Left ventricle myocardium superior (tissue), 1 donor: ENCODE results near the gene DSCAM. TPM values are rescaled to one million over a fixed set of nuclear protein-coding genes. Genes with fewer than 3 reads are reported as not detected.
"Not testable (repeated sequence)": the region's sequence is repeated elsewhere in the genome, so short reads cannot be mapped to it uniquely, and the experiment has no call there.

Experiments used
- ATAC-seq: fragments of 200-7000 bp; cut with Tn5 transposase; one replicate; pipeline ENCODE4 v1.9.1; 2020; ENCODE audit warnings: mild to moderate bottlenecking, moderate library complexity
- DNase-seq: peaks from one replicate; pipeline ENCODE4 v3.0.0-alpha.2; 2020
- intact Hi-C: fragments of 100-400 bp; cut with micrococcal nuclease; formaldehyde crosslinking; loops from one replicate; pipeline ENCODE4 v1.11.0; 2022
- total RNA-seq: library from RNA; stranded (reverse); fragmentation: NEBNext Ultra II Directional; extraction: Animal tissue kit (Norgen Biotek cat#: 25700); gene quantifications from one replicate; pipeline ENCODE4 v1.2.1, GENCODE V29; 2021
- donor health status: DM: no; HTN: yes; CAD: no; lungs with severe emphysema.

DSCAM gene
- total RNA-seq, 1 donor from 2014 or later, result not detected

DNA sequence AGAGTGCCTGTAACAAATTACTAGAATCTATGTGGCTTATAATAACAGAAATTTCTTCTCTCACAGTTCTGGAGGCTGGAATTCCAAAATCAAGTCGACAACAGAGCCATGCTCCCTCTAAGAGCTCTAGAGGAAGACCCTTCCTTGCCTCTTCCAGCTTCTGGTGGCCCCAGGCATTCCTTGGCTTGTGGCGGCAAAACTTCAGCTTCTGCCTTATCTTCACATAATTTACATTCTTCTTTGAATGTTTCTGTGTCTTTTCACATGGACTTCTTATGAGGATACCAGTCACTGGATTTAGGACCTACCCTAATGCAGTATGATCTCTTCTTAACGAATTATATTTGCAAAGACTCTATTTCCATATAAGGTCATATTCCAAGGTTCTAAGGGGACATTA lies 655.3 kb downstream of the DSCAM start:
- ATAC-seq (no peak), DNase-seq (no peak)
- intact Hi-C loops, result no loop called here

GRCh38 chr21:40191196-40191595 lies 655.8 kb downstream of the DSCAM start:
- intact Hi-C loops, result no loop called here
- DNase-seq, result no peak
- ATAC-seq, result no peak

DNA sequence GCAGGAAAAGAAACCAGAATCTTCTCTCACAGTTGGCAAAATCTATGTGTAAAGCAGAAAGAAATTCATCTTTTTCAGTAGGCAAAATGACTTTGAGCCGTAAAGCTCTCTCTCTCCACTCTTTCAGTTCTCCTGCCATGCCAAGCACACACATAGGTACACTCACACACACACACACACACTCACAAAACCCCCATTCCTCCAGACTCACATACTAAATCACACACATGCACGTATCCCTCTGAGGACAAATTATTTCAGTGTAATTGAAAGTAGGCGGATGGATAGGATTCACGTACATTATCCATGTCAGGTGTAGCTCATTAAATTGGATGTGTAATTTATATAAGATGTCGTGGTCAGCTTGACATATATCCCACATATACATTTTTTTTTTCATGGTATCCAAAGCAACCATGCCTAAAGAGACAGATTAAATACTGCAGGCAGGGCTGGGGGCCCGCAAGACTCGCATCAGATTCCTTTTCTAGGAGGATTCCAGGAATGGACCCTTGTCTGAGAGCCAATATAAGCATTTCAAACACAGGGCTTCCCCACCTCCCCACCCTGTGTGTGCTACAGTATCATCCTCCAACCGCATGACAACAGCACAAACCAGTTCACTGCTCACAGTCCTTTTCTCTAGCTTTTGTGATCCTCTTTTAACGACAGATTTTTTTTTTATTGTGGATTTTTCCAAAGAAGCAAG lies 658.9 kb downstream of the DSCAM start:
- no peak for DNase-seq
- intact Hi-C loops, result no loop called here
- no peak for ATAC-seq

DNA sequence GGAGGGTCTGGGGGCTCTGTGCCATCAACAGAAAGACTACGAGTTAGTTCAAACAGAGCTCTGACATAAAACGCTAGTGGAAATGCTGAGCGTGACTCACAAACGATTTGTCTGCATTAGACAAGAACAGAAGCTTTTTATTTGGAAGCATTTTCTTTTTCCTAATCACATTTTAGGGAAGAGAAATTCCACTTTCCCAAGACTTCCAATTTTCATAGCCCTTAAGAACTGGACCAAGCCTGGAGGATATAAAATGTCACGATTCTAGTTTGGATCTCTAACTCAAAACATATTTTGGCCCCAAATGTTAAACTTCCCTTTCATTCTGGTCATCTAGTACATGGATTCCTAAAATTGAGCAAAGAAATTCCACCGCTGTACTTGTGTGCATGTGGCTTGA lies 659.7 kb downstream of the DSCAM start:
- intact Hi-C loops, result no loop called here
- ATAC-seq, result no peak
- no peak for DNase-seq

GRCh38 chr21:40186045-40186444 lies 660.9 kb downstream of the DSCAM start:
- intact Hi-C loops, result no loop called here
- ATAC-seq, result no peak

GRCh38 chr21:40185208-40185607 lies 661.8 kb downstream of the DSCAM start:
- ATAC-seq, result no peak
- no peak for DNase-seq
- intact Hi-C loops, result no loop called here

More at GRCh38 chr21:40186045-40186444, 660.9 kb downstream of the DSCAM start:
- DNase-seq, result no peak

DNA sequence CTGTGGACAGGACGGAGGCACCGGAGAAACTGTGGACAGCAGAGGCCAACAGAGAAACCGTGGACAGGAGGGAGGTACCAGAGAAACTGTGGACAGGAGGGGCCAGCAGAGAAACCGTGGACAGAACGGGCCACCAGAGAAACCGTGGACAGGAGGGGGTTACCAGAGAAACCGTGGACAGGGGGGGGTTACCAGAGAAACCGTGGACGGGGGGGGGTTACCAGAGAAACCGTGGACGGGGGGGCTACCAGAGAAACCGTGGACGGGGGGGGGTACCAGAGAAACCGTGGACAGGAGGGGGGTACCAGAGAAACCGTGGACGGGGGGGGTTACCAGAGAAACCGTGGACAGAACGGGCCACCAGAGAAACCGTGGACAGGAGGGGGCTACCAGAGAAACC lies 664.5 kb downstream of the DSCAM start:
- DNase-seq, intact Hi-C loops, ATAC-seq: not testable (repeated sequence)

- DNase-seq (no peak), ATAC-seq (no peak)
- intact Hi-C loops, result loop anchor here (10.0 kb wide), 1 partner anchor 56 kb away; no protein-coding TSS in a partner anchor
Measured at GRCh38 chr21:40179166-40179565, 667.8 kb downstream of the DSCAM start.

DNA sequence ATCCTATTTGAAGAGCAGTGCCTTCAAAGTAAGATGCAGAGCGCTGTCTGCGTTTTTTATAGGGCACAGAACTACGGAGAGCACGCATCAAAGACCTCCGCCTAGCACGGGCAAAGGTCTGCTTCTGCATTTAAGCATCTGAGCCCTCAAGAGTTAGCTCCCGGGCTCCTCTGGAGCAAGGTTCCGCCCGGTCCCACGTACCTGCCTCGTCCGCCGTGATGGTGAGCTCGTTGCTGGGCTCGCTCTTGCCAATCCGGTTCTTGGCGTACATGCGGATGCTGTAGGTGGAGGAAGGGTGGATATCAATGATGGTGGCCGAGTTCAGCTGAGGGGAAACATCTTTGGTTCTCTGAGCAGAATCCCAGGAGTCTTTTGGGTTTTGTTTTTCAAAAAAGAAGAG lies 668.2 kb downstream of the DSCAM start:
- intact Hi-C loops, result loop anchor here (10.0 kb wide), 1 partner anchor 56 kb away; no protein-coding TSS in a partner anchor
- DNase-seq (no peak), ATAC-seq (no peak)

DNA sequence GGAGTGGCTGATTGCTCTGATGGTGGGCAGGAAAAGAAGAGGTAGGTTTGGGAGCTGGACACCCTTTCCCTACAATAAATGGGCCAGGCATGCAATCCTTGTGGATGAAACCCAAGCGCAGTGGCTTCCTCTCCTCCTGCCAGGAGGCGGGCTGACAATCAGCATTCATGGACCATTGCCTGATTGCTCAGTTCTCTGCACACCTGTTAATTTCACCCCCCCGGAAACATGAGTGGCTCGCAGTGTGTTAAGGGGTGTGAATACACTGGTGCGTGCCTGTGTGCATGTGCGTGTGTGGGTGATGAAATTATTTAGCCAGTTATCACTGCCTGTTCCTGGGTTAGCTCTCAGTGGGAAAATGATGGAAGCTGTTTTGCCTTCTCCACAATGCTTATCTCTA lies 669.0 kb downstream of the DSCAM start:
- intact Hi-C loops, result loop anchor here (10.0 kb wide), 1 partner anchor 57 kb away; no protein-coding TSS in a partner anchor
- DNase-seq (no peak), ATAC-seq (no peak)

DNA sequence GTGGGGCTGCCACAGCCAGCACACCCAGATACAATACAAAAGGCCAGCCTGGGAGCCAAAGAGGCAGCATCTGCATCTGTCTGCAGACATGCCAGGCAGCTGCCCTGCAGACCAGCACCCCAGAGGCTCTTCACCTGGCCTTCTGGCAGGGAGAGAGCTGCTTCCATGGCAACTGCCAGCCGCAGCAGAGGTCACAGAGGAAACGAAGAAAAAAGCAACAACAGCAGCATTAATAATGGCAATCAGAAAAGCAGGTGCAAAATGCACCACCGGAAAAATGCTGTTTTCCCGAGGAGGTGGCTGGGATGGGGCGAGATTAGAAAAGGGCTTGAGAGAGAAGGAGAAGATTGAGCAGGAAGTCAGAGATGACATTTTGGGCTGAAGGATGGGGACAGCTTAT lies 670.2 kb downstream of the DSCAM start:
- no peak for DNase-seq
- intact Hi-C loops, result loop anchor here (10.0 kb wide), 1 partner anchor 58 kb away; no protein-coding TSS in a partner anchor
- ATAC-seq, result no peak

DNA sequence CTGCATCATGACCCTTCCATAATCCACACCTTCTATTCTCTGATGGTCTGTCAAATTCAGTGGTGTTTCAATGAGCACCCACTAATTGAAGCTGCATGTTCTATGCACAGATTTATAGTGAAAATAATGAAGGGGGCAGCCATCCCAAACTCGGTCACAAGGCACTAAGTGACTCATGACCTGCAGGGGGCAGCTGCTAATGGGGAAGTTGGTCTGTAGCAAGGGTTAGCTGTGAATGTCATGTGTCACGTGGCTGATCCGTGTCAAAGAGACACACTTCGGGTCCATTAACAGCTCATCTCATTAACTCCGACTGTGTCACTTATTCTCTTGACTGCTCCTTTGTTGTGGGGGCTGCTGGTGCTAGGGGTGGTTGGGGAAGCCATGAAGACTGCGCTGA lies 673.1 kb downstream of the DSCAM start:
- intact Hi-C loops, result loop anchor here (10.0 kb wide), 1 partner anchor 61 kb away; no protein-coding TSS in a partner anchor
- ATAC-seq (no peak), DNase-seq (no peak)

GRCh38 chr21:40169971-40170370 lies 677.0 kb downstream of the DSCAM start:
- intact Hi-C loops, result loop anchor here (10.0 kb wide), 2 partner anchors 65 to 835 kb away; no protein-coding TSS in a partner anchor
- no peak for DNase-seq
- ATAC-seq, result no peak

GRCh38 chr21:40166291-40166843 lies 680.6 kb downstream of the DSCAM start:
- intact Hi-C loops, result loop anchor here (10.0 kb wide), 1 partner anchor 838 kb away; no protein-coding TSS in a partner anchor
- ATAC-seq (no peak), DNase-seq (no peak)

- intact Hi-C loops, result loop anchor here (10.0 kb wide), 1 partner anchor 839 kb away; no protein-coding TSS in a partner anchor
- ATAC-seq, result peak; percentile 20
Measured at GRCh38 chr21:40165773-40166070, 681.2 kb downstream of the DSCAM start.

GRCh38 chr21:40164905-40165772 lies 681.8 kb downstream of the DSCAM start:
- DNase-seq (peak; percentile 47), ATAC-seq (peak; percentile 95)
- intact Hi-C loops, result loop anchor here (10.0 kb wide), 1 partner anchor 840 kb away; no protein-coding TSS in a partner anchor

More at GRCh38 chr21:40165773-40166070, 681.2 kb downstream of the DSCAM start:
- no peak for DNase-seq

- intact Hi-C loops, result loop anchor here (10.0 kb wide), 1 partner anchor 843 kb away; no protein-coding TSS in a partner anchor
- ATAC-seq (no peak), DNase-seq (no peak)
Measured at GRCh38 chr21:40162075-40162474, 684.9 kb downstream of the DSCAM start.

- DNase-seq (no peak), ATAC-seq (no peak)
- intact Hi-C loops, result loop anchor here (10.0 kb wide), 1 partner anchor 844 kb away; no protein-coding TSS in a partner anchor
Measured at GRCh38 chr21:40160911-40161310, 686.0 kb downstream of the DSCAM start.

GRCh38 chr21:40158366-40158765 lies 688.6 kb downstream of the DSCAM start:
- DNase-seq, result no peak
- no peak for ATAC-seq
- intact Hi-C loops, result no loop called here

GRCh38 chr21:40155563-40155962 lies 691.4 kb downstream of the DSCAM start:
- no peak for DNase-seq
- intact Hi-C loops, result no loop called here
- ATAC-seq, result no peak
